ENCODE results near the gene CXCR2.
"Not testable (repeated sequence)": the region's sequence is repeated elsewhere in the genome, so short reads cannot be mapped to it uniquely, and the experiment has no call there.

The CXCR2 gene

GRCh38 chr2:218161644-218162043 lies 35.8 kb downstream of the CXCR2 start:
- Histone ChIP-seq H3K79me2 (ENCODE audit: control insufficient read depth, insufficient read depth, low read length, unreplicated experiment) (no peaks in the 10 kb centered on the region), H3K4me1 (ENCODE audit: control insufficient read depth, insufficient read depth, low read length, unreplicated experiment) (no peaks in the 10 kb centered on the region), H2AFZ (ENCODE audit: low read length, unreplicated experiment) (no peak overlapping the region), H3K27me3 (ENCODE audit: insufficient read depth, low read length) (peaks cover 93% of the 10 kb centered on the region), H3K4me3 (ENCODE audit: low read depth, low read length) (no peak overlapping the region), H3K27ac (ENCODE audit: low read depth, low read length) (no peak overlapping the region), H3K36me3 (ENCODE audit: insufficient read depth, low read length) (no peaks in the 10 kb centered on the region)

GRCh38 chr2:218162814-218163213 lies 37.0 kb downstream of the CXCR2 start:
- peaks cover 97% of the 10 kb centered on the region for H3K27me3 ChIP-seq (ENCODE audit: insufficient read depth, low read length)
- H3K4me3 ChIP-seq (ENCODE audit: low read depth, low read length) = no peak overlapping the region
- H3K27ac ChIP-seq (ENCODE audit: low read depth, low read length) = no peak overlapping the region
- H2AFZ ChIP-seq (ENCODE audit: low read length, unreplicated experiment) = no peak overlapping the region
- no peaks in the 10 kb centered on the region for H3K36me3 ChIP-seq (ENCODE audit: insufficient read depth, low read length)
- no peaks in the 10 kb centered on the region for H3K79me2 ChIP-seq (ENCODE audit: control insufficient read depth, insufficient read depth, low read length, unreplicated experiment)
- no peaks in the 10 kb centered on the region for H3K4me1 ChIP-seq (ENCODE audit: control insufficient read depth, insufficient read depth, low read length, unreplicated experiment)

DNA sequence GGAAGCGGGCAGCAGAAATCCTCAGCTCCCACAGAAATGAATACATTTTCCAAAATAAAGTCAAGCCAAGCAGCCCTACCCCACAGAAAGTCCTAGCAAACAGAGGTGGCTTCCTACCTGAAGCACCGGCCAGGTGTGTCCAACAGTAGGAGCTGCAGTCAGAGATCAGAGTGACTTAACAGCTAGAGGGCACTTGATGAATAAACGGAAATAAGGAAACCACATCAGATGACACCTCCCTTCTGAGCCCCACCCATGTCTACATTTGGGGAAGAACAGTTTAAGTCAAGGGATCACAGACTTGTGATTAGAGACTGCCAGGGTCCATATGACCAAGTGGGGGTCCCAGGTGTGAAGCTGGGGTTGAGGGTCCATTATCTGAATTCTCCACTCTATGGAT lies 41.0 kb downstream of the CXCR2 start, which contains the start of gene CXCR1:
Gene CXCR1 (minus strand): TSS at position 172 of the 400 bp plus-strand sequence. CDS start 1,751 bp downstream, outside the sequence.
- Histone ChIP-seq H3K36me3 (ENCODE audit: insufficient read depth, low read length) (no peaks in the 10 kb centered on the region), H3K4me3 (ENCODE audit: low read depth, low read length) (no peak within 1 kb of the TSS), H3K27me3 (ENCODE audit: insufficient read depth, low read length) (peaks cover 87% of the 10 kb centered on the region), H2AFZ (ENCODE audit: low read length, unreplicated experiment) (no peak within 1 kb of the TSS), H3K27ac (ENCODE audit: low read depth, low read length) (no peak within 1 kb of the TSS), H3K4me1 (ENCODE audit: control insufficient read depth, insufficient read depth, low read length, unreplicated experiment) (no peaks in the 10 kb centered on the region), H3K79me2 (ENCODE audit: control insufficient read depth, insufficient read depth, low read length, unreplicated experiment) (no peaks in the 10 kb centered on the region)

GRCh38 chr2:218168016-218168415 lies 42.2 kb downstream of the CXCR2 start:
- peaks cover 75% of the 10 kb centered on the region for H3K27me3 ChIP-seq (ENCODE audit: insufficient read depth, low read length)
- no peaks in the 10 kb centered on the region for H3K36me3 ChIP-seq (ENCODE audit: insufficient read depth, low read length)
- H3K79me2 ChIP-seq (ENCODE audit: control insufficient read depth, insufficient read depth, low read length, unreplicated experiment) = no peaks in the 10 kb centered on the region
- H3K4me1 ChIP-seq (ENCODE audit: control insufficient read depth, insufficient read depth, low read length, unreplicated experiment) = no peaks in the 10 kb centered on the region
- H3K4me3 ChIP-seq (ENCODE audit: low read depth, low read length) = no peak overlapping the region
- no peak overlapping the region for H2AFZ ChIP-seq (ENCODE audit: low read length, unreplicated experiment)
- no peak overlapping the region for H3K27ac ChIP-seq (ENCODE audit: low read depth, low read length)

DNA sequence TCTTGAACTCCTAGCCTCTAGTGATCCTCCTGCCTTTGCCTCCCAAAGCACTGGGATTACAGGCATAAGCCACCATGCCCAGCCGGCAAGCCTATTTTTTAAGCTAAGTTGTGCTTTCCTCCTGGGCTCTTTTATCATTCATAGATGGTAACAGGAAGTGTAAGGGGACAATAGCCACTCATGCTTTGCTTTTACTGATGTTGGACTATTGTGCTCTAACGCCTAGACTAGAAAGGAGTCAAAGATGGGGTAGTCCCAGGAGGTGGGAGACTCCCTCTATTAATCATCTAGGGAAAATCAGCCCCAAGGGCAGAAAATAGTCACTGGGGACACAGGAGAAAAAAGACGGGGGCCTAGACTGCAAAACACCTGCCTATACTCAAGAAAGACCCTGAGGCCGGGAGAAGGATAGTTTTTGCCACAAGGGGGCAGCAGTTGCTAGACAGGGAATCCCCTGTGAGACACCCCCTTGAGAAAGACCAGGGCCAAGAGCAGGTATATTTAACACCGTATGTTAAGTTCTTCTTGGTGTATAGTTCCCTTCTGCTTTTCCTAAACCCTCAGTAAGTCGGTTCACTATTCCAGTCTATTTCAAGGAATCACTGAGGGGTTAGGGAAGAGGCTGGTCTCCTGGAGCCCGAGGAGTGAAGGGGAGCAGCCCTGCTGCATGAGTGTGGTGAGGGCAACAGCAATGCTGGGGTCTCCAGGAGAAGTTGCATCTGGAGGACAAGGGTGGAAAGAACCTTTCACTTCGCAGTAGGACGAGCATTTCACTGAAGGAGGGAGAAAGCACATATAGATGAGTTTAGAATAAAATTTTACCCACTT lies 43.0 kb downstream of the CXCR2 start:
- H3K4me1 ChIP-seq (ENCODE audit: control insufficient read depth, insufficient read depth, low read length, unreplicated experiment) = no peaks in the 10 kb centered on the region
- H3K4me3 ChIP-seq (ENCODE audit: low read depth, low read length) = no peak overlapping the region
- no peaks in the 10 kb centered on the region for H3K79me2 ChIP-seq (ENCODE audit: control insufficient read depth, insufficient read depth, low read length, unreplicated experiment)
- H2AFZ ChIP-seq (ENCODE audit: low read length, unreplicated experiment) = no peak overlapping the region
- no peak overlapping the region for H3K27ac ChIP-seq (ENCODE audit: low read depth, low read length)
- H3K27me3 ChIP-seq (ENCODE audit: insufficient read depth, low read length) = peaks cover 67% of the 10 kb centered on the region
- H3K36me3 ChIP-seq (ENCODE audit: insufficient read depth, low read length) = no peaks in the 10 kb centered on the region

DNA sequence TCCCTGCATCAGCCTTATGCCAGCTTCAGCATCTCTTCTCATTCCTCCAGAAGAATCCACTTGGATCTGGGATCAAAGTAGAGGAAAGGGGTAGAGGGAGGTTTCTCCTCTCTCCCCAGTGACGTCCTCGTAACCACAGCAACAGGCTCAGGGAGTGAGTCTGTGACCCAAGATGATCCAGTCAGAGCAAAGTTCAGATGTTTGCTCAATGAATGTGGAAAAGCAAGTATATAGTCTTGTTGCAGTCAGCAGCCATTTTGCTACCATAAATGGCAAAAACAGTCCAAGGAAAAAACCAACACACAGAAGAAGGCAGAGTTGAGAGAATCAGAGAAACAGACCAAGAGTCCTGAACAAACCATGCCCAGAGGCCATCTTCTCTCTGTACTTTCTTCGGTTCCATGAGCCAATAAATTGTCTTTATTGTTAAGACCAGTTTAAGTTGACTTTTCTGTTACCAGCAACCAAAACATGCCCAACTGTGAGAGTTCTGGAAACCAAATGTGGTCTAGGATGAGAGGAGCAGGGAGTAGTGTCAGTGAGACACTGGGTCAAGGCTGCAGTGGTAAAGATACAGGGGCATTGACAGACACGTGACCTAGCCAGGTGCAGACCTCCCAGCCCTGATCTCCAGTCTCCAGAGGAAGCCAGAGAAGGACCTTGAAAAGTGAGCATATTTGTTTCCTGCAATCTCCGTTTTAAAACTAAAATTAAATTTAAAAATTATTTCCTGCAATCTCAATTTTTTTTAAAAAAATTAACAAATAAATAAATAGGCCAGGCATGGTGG lies 44.1 kb downstream of the CXCR2 start:
- peaks cover 56% of the 10 kb centered on the region for H3K27me3 ChIP-seq (ENCODE audit: insufficient read depth, low read length)
- no peak overlapping the region for H3K27ac ChIP-seq (ENCODE audit: low read depth, low read length)
- no peak overlapping the region for H3K4me3 ChIP-seq (ENCODE audit: low read depth, low read length)
- no peak overlapping the region for H2AFZ ChIP-seq (ENCODE audit: low read length, unreplicated experiment)
- no peaks in the 10 kb centered on the region for H3K79me2 ChIP-seq (ENCODE audit: control insufficient read depth, insufficient read depth, low read length, unreplicated experiment)
- H3K36me3 ChIP-seq (ENCODE audit: insufficient read depth, low read length) = no peaks in the 10 kb centered on the region
- H3K4me1 ChIP-seq (ENCODE audit: control insufficient read depth, insufficient read depth, low read length, unreplicated experiment) = no peaks in the 10 kb centered on the region

- not testable (repeated sequence) for H3K79me2 ChIP-seq (ENCODE audit: control insufficient read depth, insufficient read depth, low read length, unreplicated experiment); H3K4me3 ChIP-seq (ENCODE audit: low read depth, low read length); H3K27ac ChIP-seq (ENCODE audit: low read depth, low read length); H3K4me1 ChIP-seq (ENCODE audit: control insufficient read depth, insufficient read depth, low read length, unreplicated experiment); H3K36me3 ChIP-seq (ENCODE audit: insufficient read depth, low read length); H2AFZ ChIP-seq (ENCODE audit: low read length, unreplicated experiment)
- peaks cover 40% of the 10 kb centered on the region for H3K27me3 ChIP-seq (ENCODE audit: insufficient read depth, low read length)
These were observed 45.9 kb downstream of the CXCR2 start for GRCh38 chr2:218171744-218172143.

DNA sequence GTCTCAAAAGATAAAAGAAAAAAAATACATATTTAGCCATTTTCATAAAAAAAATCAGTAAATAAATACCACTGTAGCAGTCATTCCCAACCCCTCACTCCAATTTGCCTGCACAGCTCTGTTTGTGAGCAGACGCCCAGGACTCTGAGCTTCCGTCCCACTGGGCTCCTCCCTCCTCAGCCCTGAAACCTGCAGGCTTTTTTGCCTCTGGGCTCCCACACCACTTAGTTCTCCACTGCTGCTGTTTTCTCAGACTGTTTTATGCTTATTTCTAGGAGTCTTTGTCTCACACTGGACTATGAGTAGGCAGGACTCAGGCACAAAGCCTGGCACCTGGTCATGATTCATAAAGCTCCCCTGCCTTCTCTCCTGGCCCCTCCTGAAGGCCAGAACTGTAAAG lies 47.0 kb downstream of the CXCR2 start:
- H3K36me3 ChIP-seq (ENCODE audit: insufficient read depth, low read length) = no peaks in the 10 kb centered on the region
- no peaks in the 10 kb centered on the region for H3K4me1 ChIP-seq (ENCODE audit: control insufficient read depth, insufficient read depth, low read length, unreplicated experiment)
- no peaks in the 10 kb centered on the region for H3K79me2 ChIP-seq (ENCODE audit: control insufficient read depth, insufficient read depth, low read length, unreplicated experiment)
- no peak overlapping the region for H3K27ac ChIP-seq (ENCODE audit: low read depth, low read length)
- H2AFZ ChIP-seq (ENCODE audit: low read length, unreplicated experiment) = no peak overlapping the region
- no peak overlapping the region for H3K4me3 ChIP-seq (ENCODE audit: low read depth, low read length)
- peaks cover 29% of the 10 kb centered on the region for H3K27me3 ChIP-seq (ENCODE audit: insufficient read depth, low read length)

DNA sequence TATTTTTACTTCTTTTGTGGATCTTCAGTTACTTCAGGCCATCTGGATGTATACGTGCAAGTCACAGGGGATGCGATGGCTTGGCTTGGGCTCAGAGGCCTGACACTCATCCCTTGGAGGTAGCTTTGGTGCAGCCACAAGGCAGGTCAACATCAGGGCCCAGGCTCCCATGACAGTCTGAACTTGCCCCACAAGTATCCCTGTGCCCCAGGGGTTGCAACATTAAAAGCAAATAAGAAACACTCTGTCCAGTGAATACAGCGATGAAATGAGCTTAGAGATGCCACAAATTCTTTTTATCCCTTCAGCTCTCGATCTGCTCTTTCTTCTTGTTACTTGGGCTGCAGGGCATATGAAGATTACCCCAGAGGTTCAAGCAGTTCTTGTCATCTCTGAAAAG lies 54.0 kb downstream of the CXCR2 start:
- Histone ChIP-seq H3K79me2 (ENCODE audit: control insufficient read depth, insufficient read depth, low read length, unreplicated experiment) (no peaks in the 10 kb centered on the region), H3K4me3 (ENCODE audit: low read depth, low read length) (no peak overlapping the region), H3K27me3 (ENCODE audit: insufficient read depth, low read length) (peaks cover 37% of the 10 kb centered on the region), H3K27ac (ENCODE audit: low read depth, low read length) (no peak overlapping the region), H3K4me1 (ENCODE audit: control insufficient read depth, insufficient read depth, low read length, unreplicated experiment) (no peaks in the 10 kb centered on the region), H2AFZ (ENCODE audit: low read length, unreplicated experiment) (no peak overlapping the region), H3K36me3 (ENCODE audit: insufficient read depth, low read length) (no peaks in the 10 kb centered on the region)

DNA sequence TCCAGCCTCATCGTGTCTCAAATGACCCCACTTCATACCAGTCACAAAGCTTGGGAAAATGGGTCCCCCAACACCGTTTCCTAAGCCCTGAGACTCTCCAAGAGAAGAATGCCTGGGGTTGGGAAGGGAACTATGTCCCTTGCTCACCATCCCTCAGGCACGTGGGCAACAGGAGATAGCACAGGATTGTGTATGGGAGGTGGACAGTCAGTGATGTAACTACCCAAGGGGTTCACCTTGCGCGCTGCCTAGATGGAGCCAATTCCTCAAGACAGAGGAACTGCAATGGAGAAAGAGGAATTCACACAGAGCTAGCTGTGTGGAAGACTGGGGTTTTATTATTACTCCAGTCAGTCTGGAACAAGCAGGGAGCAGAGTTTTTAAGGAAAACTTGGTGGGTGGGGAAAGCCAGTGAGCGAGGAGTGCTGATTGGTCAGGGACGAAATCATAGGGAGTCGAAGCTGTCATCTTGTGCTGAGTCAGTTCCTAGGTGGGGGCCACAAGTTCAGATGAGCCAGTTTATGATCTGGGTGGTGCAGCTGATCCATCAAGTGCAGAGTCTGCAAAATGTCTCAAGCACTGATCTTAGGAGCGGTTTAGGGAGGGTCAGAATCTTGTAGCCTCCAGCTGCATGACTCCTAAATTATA lies 54.8 kb downstream of the CXCR2 start:
- Histone ChIP-seq H3K36me3 (ENCODE audit: insufficient read depth, low read length) (no peaks in the 10 kb centered on the region), H3K27ac (ENCODE audit: low read depth, low read length) (no peak overlapping the region), H2AFZ (ENCODE audit: low read length, unreplicated experiment) (no peak overlapping the region), H3K4me3 (ENCODE audit: low read depth, low read length) (no peak overlapping the region), H3K4me1 (ENCODE audit: control insufficient read depth, insufficient read depth, low read length, unreplicated experiment) (no peaks in the 10 kb centered on the region), H3K27me3 (ENCODE audit: insufficient read depth, low read length) (peaks cover 42% of the 10 kb centered on the region), H3K79me2 (ENCODE audit: control insufficient read depth, insufficient read depth, low read length, unreplicated experiment) (no peaks in the 10 kb centered on the region)
